NCI-H526 (cell line): ENCODE data around the gene ITLN2.
A peak's percentile ranks its signal among the peaks of the same experiment; 100 is the strongest.
"Not testable (repeated sequence)": the region's sequence is repeated elsewhere in the genome, so short reads cannot be mapped to it uniquely, and the experiment has no call there.

ENCODE experiments used
- DNase-seq, 2 experiments: peaks; one replicate each; lab custom pipeline; 2025; lab: John Stamatoyannopoulos, UW

ITLN2 gene

GRCh38 chr1:160953030-160953429, 1.6 kb downstream of the ITLN2 start:
- no peak for DNase-seq

GRCh38 chr1:160952129-160952510, 2.5 kb downstream of the ITLN2 start:
- DNase-seq = no peak

GRCh38 chr1:160951443-160952128, 3.0 kb downstream of the ITLN2 start:
- DNase-seq = peak; percentile 66 to 88

DNA sequence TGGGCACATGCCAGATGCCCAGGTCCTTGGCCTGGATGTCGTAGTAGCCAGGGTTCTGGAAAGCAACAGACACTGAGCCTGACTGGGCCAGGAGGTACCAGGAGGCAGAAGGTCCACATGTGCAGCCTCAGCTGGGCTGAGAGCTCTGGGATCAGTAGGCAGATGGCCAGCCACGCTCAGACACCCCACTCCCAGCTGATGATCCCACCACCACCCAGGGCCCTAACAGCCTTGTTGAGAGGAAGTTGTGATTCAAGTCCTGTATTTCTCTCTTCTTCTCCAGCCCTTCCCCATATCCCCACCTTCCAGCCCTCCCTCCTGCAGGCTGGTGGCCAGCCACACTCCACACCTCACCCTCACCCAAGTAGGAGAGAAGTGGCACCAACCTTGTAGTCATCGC, 4.0 kb downstream of the ITLN2 start:
- DNase-seq = no peak

DNA sequence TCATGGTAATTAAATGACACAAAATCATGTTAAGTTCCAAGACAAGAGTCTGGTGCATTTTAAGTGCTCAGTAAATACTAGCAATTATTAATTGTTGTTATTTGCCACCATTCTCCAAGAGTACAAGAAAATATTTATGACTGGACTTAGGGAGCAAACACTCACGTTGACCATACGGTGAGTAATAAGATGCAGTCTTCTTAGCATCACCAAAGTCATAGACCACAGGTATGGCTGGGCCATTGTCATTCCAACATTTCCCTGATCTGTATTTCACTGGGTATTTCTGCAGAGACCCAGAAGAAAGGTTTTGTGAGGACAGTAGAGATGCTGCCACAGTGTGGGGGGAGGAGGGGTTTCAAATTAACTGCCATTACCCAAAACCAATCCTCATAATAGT, 4.7 kb downstream of the ITLN2 start:
- no peak for DNase-seq

DNA sequence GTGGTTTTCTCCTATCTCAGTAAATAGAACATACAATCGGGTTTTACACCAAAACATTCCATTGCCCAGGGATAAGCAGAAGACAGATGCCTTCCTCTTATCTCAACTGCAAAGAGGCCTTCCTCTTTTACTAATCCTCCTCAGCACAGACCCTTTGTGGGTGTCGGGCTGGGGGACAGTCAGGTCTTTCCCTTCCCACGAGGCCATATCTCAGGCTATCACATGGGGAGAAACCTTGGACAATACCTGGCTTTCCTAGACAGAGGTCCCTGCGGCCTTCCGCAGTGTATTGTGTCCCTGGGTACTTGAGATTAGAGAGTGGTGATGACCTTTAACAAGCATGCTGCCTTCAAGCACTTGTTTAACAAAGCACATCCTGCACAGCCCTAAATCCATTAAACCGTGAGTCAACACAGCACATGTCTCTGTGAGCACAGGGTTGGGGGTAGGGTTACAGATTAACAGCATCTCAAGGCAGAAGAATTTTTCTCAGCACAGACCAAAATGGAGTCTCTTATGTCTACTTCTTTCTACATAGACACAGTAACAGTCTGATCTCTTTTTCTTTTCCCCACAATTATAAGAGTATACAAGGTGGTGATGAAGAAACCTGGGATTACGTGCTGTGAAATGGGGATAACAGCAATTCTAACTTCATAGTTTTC, 5.3 kb downstream of the ITLN2 start:
- DNase-seq = not testable (repeated sequence)

- DNase-seq = not testable (repeated sequence)
These were observed 7.3 kb downstream of the ITLN2 start for GRCh38 chr1:160947174-160947759.

DNA sequence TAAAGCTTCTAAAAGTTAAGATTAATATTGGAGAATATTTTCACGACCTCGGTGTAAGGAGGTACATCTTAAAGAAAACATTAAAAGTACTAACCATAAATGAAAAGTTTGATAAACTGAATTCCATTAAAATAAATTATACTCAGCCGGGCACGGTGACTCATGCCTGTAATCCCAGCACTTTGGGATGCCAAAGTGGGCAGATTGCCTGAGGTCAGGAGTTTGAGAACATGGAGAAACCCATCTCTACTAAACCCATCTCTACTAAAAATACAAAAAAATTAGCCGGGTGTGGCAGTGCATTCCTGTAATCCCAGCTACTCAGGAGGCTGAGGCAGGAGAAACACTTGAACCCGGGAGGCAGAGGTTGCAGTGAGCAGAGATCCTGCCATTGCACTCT, 8.7 kb downstream of the ITLN2 start:
- DNase-seq = not testable (repeated sequence)

DNA sequence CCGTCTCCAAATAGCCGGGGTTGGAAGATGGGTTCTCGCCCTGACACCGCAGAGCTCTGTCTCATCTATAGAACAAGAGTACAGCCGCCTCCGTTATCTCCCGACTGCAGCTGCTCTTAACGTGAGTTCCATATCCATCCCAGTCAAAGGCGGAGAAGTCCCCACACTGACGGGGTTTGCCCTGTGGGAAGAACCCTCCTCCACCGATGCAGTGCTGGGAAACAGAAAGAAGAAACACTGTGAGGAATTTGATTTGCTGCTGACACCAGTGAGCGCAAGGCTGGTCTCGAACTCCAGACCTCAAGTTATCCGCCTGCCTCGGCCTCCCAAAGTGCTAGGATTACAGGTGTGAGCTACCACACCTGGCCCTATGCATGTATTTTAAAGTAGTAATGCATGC, 9.5 kb downstream of the ITLN2 start:
- no peak for DNase-seq

- DNase-seq = peak; percentile 20 to 52
These were observed 11.7 kb downstream of the ITLN2 start for GRCh38 chr1:160942926-160943325.

DNA sequence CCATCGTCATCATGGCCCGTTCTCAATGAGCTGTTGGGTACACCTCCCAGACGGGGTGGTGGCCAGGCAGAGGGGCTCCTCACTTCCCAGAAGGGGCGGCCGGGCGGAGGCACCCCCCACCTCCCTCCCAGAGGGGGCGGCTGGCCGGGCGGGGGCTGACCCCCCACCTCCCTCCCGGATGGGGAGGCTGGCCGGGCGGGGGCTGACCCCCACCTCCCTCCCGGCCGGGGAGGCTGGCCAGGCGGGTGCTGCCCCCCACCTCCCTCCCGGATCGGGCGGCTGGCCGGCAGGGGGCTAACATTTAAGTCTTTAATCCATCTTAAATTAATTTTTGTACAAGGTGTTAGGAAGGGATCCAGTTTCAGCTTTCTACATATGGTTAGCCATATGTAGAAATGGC, 17.9 kb downstream of the ITLN2 start:
- not testable (repeated sequence) for DNase-seq

GRCh38 chr1:160935527-160936258, 18.9 kb downstream of the ITLN2 start:
- no peak for DNase-seq

DNA sequence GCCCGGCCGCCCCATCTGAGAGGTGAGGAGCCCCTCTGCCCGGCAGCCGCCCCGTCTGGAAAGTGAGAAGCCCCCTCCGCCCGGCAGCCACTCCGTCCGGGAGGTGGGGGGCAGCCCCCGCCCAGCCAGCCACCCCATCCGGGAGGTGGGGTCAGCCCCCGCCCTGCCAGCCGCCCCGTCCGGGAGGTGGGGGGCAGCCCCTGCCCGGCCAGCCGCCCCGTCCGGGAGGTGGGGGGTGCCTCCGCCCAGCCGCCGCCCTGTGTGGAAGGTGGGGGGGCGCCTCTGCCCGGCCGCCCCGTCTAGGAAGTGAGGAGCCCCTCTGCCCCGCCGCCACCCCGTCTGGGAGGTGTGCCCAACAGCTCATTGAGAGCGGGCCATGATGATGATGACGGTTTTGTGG, 21.3 kb downstream of the ITLN2 start:
- not testable (repeated sequence) for DNase-seq

GRCh38 chr1:160925652-160926244, 28.9 kb downstream of the ITLN2 start:
- DNase-seq = no peak

DNA sequence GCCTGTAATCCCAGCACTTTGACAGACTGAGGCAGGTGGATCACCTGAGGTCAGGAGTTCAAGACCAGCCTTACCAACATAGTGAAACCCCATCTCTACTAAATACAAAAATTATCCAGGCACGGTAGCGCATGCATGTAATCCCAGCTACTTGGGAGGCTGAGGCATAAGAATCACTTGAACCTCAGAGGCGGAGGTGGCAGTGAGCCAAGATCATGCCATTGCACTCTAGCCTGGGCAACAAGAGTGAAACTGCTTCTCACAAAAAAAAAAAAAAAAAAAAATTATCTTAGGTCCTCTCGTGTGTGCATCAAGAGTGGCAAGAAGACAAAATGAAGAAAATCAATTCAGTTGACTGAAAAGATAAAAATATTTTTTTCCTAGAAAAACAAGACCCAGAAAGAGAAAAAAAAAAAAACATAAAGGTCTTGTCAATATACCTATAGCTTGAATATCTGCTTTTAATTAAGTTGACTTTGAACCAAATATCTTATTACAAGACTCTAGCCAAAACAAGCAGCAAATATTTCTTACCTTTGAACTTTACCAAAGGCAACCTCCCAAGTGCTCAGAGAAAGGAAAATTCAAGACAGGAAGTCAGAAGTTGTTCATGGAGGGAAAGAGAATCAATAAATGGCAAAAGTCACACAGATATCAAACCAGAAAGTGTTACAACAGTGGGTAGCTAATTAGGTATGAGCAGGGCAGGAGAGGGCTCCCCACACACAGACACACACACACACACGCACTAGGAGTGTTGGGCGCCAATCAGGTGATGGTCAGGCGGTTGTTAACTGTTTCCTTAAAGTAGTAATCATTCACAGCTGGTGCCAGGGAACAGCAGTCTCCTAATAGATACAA, 29.6 kb downstream of the ITLN2 start:
- DNase-seq = no peak

- no peak for DNase-seq
These were observed 37.9 kb downstream of the ITLN2 start for GRCh38 chr1:160916666-160917065.

DNA sequence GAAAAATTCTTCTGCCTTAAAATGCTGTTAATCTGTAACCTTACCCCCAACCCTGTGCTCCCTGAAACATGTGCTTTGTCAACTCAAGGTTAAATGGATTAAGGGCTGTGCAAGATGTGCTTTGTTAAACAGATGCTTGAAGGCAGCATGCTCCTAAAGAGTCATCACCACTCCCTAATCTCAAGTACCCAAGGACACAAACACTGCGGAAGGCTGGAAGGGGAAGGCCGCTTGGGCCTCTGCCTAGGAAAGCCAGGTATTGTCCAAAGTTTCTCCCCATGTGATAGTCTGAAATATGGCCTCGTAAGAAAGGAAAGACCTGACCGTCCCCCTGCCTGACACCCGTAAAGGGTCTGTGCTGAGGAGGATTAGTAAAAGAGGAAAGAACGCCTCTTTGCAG, 41.4 kb downstream of the ITLN2 start:
- not testable (repeated sequence) for DNase-seq

DNA sequence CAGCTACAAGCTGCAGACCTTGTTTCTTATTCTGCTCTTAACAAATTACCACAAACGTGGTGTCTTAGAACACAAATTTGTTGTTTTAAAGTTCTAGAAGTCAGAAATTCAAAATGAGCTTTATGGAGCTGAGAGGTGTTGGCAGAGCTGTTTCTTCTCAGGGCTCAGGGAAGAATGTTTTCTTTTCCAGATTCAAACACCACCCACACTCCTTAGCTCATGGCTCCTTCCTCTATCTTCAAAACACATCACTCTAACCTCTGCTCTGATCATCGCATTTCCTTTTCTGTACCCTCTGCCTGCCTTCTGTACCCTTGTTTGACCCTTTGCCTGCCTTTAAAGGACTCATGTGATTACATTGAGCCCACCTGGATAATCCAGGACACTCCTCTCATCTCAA, 42.7 kb downstream of the ITLN2 start:
- DNase-seq = no peak

DNA sequence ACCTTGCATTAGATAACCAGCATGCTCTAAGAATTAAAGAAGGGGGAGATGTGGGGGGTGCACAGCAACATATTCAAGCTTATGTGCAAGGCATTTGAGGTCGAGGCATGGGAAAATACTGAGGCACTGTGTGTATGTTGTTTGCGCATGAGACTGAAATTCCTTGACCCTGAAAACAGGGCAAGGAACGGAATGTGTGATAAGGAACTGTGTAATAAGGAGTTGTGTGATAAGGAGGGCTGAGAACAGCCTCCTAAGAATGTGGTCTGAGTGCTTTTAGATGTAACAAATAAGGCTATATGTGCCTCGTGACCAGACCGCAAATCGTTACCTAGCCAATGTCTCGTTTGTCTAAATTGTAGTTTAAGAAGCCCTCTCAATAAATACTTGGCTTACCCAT, 43.2 kb downstream of the ITLN2 start:
- no peak for DNase-seq

DNA sequence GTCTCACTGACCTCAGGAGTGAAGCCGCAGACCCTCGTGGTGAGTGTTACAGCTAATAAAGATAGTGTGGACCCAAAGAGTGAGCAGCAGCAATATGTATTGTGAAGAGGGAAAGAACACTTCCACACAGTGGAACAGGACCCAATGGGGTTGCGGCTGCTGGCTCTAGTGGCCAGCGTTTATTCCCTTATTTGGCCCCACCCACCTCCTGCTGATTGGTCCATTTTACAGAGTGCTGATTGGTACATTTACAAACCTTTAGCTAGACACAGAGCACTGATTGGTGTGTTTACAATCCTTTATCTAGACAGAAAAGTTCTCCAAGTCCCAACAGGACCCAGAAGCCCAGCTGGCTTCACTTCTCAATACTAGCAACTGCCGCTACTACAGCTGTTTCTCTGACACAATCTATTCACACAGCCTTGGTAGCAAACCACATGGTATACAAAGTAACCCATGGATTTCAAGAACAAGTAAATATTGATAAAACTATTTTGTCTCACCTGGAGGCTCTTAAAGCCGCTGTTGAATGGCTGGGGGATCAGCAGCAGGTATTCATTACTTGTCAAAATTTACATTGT, 44.3 kb downstream of the ITLN2 start:
- no peak for DNase-seq

- no peak for DNase-seq
These were observed 46.6 kb downstream of the ITLN2 start for GRCh38 chr1:160907976-160908375.
